Mesodermal cell (in vitro differentiated cells): ENCODE data around the gene GTPBP2. TPM values are rescaled to one million over a fixed set of nuclear protein-coding genes. Genes with fewer than 3 reads are reported as not detected.

ENCODE experiments used
- H3K27ac ChIP-seq: 2 replicates; pipeline ENCODE4 v1.7.0; 2013; ENCODE audit warnings: mild to moderate bottlenecking, low read depth, low read length, moderate library complexity; ENCODE audit not compliant: severe bottlenecking
- H3K36me3 ChIP-seq: 2 replicates; pipeline ENCODE4 v1.7.1; 2013; ENCODE audit warnings: mild to moderate bottlenecking, low read length, moderate library complexity; ENCODE audit not compliant: control insufficient read depth, insufficient read depth
- H3K4me1 ChIP-seq: one replicate; pipeline ENCODE4 v1.7.1; 2013; ENCODE audit warnings: mild to moderate bottlenecking, low read length; ENCODE audit not compliant: insufficient read depth, control insufficient read depth, poor library complexity, severe bottlenecking
- H3K4me3 ChIP-seq: 2 replicates; pipeline ENCODE4 v1.7.0; 2013; ENCODE audit warnings: low read length, control low read depth, mild to moderate bottlenecking; ENCODE audit not compliant: insufficient read depth, poor library complexity, severe bottlenecking; ENCODE audit errors: extremely low read depth
- H3K9me3 ChIP-seq: 2 replicates; pipeline ENCODE4 v1.7.1; 2013; ENCODE audit warnings: mild to moderate bottlenecking, low read length, moderate library complexity; ENCODE audit not compliant: control insufficient read depth
- WGBS, 2 experiments: methylation state at CpG; one replicate each; pipeline ENCODE4 v1.1.5; 2013; ENCODE audit warnings: missing lambda C conversion rate in 2 of 2; ENCODE audit not compliant: insufficient coverage in 2 of 2; 5-methylcytosine and 5-hydroxymethylcytosine counted together
- polyA plus RNA-seq, 2 experiments: library from polyadenylated mRNA; stranded (reverse); fragments of 50-300 nt; gene quantifications; one replicate each; pipeline ENCODE4 v1.2.3, GENCODE V29; 2013

The GTPBP2 gene, protein sequence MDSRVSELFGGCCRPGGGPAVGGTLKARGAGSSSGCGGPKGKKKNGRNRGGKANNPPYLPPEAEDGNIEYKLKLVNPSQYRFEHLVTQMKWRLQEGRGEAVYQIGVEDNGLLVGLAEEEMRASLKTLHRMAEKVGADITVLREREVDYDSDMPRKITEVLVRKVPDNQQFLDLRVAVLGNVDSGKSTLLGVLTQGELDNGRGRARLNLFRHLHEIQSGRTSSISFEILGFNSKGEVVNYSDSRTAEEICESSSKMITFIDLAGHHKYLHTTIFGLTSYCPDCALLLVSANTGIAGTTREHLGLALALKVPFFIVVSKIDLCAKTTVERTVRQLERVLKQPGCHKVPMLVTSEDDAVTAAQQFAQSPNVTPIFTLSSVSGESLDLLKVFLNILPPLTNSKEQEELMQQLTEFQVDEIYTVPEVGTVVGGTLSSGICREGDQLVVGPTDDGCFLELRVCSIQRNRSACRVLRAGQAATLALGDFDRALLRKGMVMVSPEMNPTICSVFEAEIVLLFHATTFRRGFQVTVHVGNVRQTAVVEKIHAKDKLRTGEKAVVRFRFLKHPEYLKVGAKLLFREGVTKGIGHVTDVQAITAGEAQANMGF
- 66.7 TPM for polyA plus RNA-seq (2013, experiment 1 of 2)
- polyA plus RNA-seq (2013, experiment 2 of 2) = 54.0 TPM

DNA sequence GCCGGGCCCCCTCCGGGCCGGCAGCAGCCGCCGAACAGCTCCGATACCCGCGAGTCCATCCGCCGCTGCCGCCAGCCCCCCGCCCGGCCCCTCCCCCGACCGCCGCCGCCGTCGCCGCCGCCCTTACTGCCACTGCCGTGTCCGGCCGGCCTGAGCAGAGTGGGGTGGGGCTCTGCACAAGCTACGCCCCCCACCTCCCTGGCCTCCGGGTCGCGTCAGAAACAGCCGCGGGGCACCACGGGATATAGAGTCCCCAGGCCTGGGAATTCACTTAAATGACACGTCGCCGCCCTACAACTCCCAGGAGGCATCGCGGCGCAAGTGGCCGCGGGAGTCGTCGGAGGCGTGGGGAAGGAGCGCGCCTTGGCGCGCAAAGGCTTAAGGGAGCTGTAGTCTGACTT lies at the start of gene GTPBP2:
TSS of gene GTPBP2 (minus strand) at position 161 of the 401 bp plus-strand sequence. CDS start at position 59, 102 bp downstream.
- H3K4me1 ChIP-seq = peaks cover 14% of the 10 kb centered on the region
- no peaks in the 10 kb centered on the region for H3K9me3 ChIP-seq
- H3K27ac ChIP-seq = peak within 1 kb of the TSS; percentile 99
- WGBS, 2 experiments = 0 to 1% methylated on average over 21 to 27 of the region's 46 CpGs
- peaks cover 36% of the 10 kb centered on the region for H3K36me3 ChIP-seq
- H3K4me3 ChIP-seq = peak within 1 kb of the TSS; percentile 87

DNA sequence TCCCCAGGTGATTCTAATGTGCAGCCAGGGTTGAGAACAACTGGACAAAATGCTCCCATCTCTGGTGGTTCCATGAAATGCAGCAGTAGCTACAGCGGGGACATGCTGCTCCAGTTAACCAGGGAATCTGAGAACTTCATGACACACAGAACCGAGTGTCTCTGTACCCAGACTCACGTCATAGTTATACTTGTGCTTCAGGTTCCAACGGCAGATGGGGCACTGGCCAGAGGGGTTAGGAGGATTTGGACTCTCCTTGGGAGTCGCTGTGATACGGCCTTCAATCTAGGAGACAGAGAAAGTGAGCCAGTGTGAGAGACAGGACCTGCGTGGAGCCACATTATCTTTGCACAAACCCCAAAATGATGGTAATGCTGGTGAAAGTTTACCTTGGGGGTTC lies 49.3 kb upstream of the GTPBP2 start:
- H3K27ac ChIP-seq = no peak overlapping the region
- H3K36me3 ChIP-seq = peaks cover 95% of the 10 kb centered on the region
- WGBS, 2 experiments = 96 to 100% methylated on average over 5 to 7 of the region's 7 CpGs
- no peaks in the 10 kb centered on the region for H3K9me3 ChIP-seq
- peaks cover 7% of the 10 kb centered on the region for H3K4me1 ChIP-seq
- H3K4me3 ChIP-seq = no peak overlapping the region

DNA sequence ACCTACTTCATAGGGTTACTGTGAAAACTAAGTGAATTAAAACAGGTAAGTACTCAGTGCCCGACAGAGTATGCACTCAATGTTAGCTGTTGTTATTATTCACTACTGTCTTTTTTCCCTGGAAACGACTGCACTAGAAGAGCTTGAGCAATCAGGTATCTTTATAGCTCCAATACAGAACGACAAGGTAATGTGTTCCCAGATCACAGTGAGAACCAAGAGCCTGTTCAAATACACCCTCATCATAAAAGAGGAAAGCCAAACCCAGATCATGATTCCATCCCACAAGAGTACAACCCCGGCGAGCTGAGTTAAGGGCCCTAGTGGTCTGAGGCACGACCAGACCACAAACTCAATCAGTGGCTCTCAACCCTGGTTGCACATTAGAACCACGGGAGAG lies 48.7 kb upstream of the GTPBP2 start:
- Histone ChIP-seq H3K27ac (no peak overlapping the region), H3K9me3 (no peaks in the 10 kb centered on the region), H3K4me1 (peaks cover 1% of the 10 kb centered on the region), H3K36me3 (peaks cover 96% of the 10 kb centered on the region), H3K4me3 (no peak overlapping the region)
- 87 to 99% methylated on average over 7 of the region's 7 CpGs for WGBS, 2 experiments

DNA sequence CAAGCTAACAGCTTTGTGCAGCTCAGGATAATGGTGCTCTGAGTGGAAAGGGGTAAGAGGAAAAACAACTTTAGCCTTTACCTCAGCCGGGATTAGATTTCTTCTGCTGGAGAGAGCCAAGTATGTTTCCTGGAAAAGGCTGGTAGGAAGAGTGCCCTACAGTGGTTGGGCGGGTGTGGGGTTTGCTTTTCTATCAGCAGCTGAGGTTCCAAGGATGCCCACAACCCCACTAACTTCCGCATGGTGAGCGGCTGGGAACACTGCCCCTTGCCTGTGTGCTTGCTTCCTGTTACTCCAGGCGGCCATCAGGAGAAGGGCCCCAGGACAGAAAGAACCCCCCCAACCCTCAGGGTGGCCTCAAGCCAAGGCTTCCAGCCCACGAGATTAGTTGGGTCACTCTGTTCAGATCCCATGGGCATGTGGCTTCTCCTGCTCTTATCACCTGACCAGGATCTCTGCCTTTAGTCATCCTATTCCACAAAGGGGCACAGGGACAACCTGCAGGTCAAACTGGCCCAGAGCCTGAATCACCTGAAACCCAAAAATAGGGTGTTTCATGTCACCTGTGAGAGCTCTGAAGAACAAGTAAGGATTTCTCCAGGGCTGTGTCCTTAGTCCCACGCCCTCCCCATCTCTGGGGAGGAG lies 48.0 kb upstream of the GTPBP2 start:
- 73 to 98% methylated on average over 2 to 5 of the region's 7 CpGs for WGBS, 2 experiments
- Histone ChIP-seq H3K4me1 (no peaks in the 10 kb centered on the region), H3K36me3 (peaks cover 97% of the 10 kb centered on the region), H3K4me3 (no peak overlapping the region), H3K27ac (no peak overlapping the region), H3K9me3 (no peaks in the 10 kb centered on the region)

DNA sequence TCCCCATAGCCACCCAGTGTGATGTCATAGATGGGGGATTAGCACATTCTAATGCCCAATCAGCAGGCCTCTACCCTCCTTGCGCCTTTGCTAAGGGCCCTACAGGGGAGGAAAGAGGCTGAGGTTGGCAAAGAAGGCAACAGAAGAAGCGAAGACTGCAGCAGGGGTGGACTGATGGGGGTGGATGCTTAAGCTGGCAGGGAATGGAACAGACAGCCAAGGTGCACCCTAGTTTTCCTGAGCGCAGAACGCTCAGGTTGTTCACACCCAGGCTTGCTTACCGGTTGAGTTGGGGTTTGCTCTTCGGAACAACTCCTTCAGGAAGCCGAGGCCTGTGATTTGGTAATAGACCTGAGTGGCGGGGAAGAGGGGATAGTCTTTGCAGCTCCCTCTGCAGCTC lies 45.9 kb upstream of the GTPBP2 start:
- WGBS, 2 experiments = 96 to 97% methylated on average over 6 to 7 of the region's 8 CpGs
- no peak overlapping the region for H3K27ac ChIP-seq
- H3K9me3 ChIP-seq = no peaks in the 10 kb centered on the region
- H3K4me3 ChIP-seq = no peak overlapping the region
- no peaks in the 10 kb centered on the region for H3K4me1 ChIP-seq
- peaks cover 97% of the 10 kb centered on the region for H3K36me3 ChIP-seq

DNA sequence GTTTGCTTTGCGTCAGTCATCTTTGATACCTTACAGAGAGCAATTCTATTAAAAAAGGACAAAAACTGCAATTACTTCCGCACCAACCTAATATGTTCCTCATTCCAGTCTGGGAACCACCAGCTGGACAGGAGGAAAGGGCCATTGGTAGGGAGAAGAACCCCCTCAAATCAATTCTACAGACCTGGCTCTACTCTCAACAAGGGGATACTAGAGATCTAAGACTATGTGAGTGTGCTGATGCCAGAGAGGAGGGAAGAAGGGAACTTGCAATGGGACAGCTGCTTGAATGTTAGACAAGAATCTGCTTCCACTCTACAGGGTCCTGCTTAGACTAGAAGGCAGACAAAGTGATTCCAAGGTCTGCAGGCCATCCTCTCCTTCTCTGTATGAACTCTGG lies 45.2 kb upstream of the GTPBP2 start:
- WGBS, 2 experiments = 100% methylated on average over 1 of the region's 2 CpGs; no CpG with 5 or more reads in 1 of the 2 experiments
- Histone ChIP-seq H3K36me3 (peaks cover 90% of the 10 kb centered on the region), H3K4me1 (no peaks in the 10 kb centered on the region)

DNA sequence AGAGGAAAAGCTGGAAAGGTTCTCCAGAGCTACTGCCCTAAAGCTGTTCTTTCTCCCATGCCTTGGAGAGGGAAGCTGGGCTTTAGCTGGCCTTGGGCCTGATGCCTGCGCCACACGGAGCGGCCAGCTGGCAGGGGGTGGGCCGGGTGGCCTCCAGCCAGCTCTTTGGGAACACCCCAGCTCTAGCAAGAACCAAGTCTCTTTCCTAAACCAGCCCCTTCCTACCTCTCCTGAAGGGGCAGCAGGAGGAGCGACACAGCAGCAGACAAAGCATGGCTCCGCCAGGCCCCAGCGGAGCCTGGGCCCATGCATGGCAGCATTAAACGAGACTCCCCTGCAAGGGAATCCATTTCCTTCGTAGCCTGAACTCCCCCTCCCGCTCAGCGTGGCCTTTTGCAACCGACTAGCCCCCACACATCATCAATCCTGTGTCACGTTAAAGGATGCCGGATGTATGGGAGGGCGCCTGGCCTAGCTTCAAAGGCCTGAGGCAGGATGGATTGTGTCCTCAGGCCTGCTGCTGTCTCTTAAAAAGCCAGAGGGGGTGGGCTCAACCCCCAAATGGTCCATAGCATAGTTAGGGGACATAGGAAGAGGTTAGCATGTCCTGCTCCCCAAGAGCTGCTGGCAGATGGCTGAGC lies 44.5 kb upstream of the GTPBP2 start:
- WGBS, 2 experiments = 95 to 100% methylated on average over 11 to 12 of the region's 15 CpGs
- no peaks in the 10 kb centered on the region for H3K9me3 ChIP-seq
- peaks cover 83% of the 10 kb centered on the region for H3K36me3 ChIP-seq
- peaks cover 2% of the 10 kb centered on the region for H3K4me1 ChIP-seq
- H3K4me3 ChIP-seq = no peak overlapping the region
- H3K27ac ChIP-seq = no peak overlapping the region

More for the DNA sequence above, 45.2 kb upstream of the GTPBP2 start:
- H3K4me3 ChIP-seq = no peak overlapping the region
- no peak overlapping the region for H3K27ac ChIP-seq
- no peaks in the 10 kb centered on the region for H3K9me3 ChIP-seq

DNA sequence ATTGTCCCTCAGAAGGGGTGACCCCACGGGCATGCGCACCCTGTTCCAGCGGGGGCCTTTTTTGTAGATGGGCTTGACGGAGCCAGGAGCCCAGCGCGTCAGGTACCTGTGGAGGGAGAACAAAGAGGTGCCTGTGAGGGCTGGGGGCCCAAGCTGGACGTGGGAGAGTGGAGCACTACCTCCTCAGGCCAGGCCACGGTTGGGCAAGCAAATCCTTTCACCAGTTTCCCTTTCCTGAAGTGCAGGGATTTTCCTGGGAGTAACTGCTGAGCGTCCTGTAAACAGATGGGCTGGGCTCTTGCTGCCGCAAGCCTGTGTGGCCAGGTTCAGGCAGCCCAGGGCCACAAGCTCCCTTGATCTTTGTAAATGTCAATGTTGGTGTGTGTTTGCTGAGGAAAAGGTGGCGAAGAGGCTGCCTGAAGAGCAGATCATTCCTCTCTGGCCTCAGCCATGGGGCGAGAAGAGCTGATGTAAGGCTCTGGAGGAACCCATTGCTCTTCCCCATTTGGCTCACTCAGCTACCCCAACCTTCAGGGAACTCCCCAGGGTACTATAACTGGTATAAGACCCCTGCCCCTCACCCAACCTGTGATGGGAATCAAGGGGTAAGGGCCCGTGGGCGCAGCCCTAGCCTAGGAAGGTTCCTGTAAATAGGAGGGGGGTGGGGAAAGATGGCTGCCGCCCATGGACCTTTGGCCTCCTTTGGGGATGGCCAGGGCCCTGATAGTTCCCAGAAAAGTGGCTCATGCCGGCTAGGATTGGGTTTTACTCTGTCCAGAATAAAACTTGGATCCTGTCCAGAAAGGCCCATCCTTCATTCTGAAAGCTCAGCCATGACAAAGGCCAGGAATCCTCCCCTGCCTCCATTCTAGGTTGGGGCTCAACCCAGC lies 43.0 kb upstream of the GTPBP2 start:
- Histone ChIP-seq H3K9me3 (no peaks in the 10 kb centered on the region), H3K4me1 (peaks cover 14% of the 10 kb centered on the region), H3K27ac (no peak overlapping the region), H3K36me3 (peaks cover 68% of the 10 kb centered on the region), H3K4me3 (no peak overlapping the region)
- WGBS, 2 experiments = 90 to 98% methylated on average over 10 to 11 of the region's 16 CpGs

DNA sequence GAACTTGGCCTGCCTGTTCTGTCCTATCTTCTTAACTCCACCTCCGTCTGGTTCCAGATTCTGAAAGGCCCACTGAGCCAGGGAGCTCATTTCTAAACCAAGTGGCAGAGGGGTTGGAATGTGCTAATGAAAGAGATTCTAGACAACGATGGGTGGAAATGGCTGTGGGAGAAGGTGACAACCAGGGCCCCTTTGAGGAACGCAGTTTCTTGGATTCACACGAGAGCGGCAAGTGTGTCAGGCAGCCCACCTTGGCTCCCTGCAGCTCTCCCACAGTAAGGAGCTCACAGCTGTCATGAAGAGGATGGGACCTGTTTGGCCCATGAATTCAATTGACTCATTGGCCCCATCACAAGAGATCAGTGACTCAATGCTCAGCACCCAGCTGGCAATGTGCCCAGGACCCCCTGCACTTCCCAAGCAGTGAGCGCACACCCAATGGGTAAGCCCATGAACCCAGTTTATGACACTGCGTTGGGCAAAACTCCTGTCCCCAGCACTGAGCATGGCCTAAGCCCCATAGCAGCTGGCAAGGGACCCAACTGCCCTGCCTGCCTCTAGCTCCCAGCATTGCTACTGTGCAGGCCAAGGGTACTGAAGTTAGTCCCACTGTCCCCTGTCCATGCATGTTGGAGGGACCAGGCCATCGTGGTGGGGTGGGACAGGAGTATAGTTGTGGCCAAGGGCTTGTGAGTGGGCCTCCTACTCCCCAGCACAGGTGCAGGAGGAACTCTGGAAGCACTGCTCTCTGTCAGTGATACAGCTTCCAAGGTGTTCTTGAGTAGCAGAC lies 42.1 kb upstream of the GTPBP2 start:
- WGBS, 2 experiments = 88 to 96% methylated on average over 7 of the region's 8 CpGs
- Histone ChIP-seq H3K4me3 (no peak overlapping the region), H3K36me3 (peaks cover 60% of the 10 kb centered on the region), H3K27ac (no peak overlapping the region), H3K9me3 (no peaks in the 10 kb centered on the region), H3K4me1 (peaks cover 14% of the 10 kb centered on the region)
